CD14-positive monocyte (primary cell): ENCODE measurements around the gene NOSIP. TPM values are rescaled to one million over a fixed set of nuclear protein-coding genes. Genes with fewer than 3 reads are reported as not detected.

Experiments used
- DNase-seq, 3 donors: peaks; one replicate each; pipeline ENCODE4 v3.0.0-alpha.2; 2011 to 2022
- H2AFZ ChIP-seq: 2 replicates; pipeline ENCODE4 v1.6.0; 2012; ENCODE audit warnings: mild to moderate bottlenecking, low read depth, low read length, inconsistent platforms; ENCODE audit not compliant: insufficient read depth, poor library complexity, severe bottlenecking
- H3K27ac ChIP-seq, 2 donors: 1 replicate in 1 of 2; 2 replicates in 1 of 2; pipeline ENCODE4 v1.5.1; 2012 to 2013; ENCODE audit warnings: low read length in 2 of 2, control low read depth in 1 of 2, inconsistent platforms in 1 of 2, low read depth in 1 of 2, mild to moderate bottlenecking in 1 of 2
- H3K27me3 ChIP-seq, 2 donors: one replicate each; pipeline versions ENCODE4 v1.6.0 to v1.6.1; 2011 to 2013; ENCODE audit warnings: low read length in 2 of 2; ENCODE audit not compliant: control insufficient read depth in 2 of 2, insufficient read depth in 2 of 2
- H3K36me3 ChIP-seq, 2 donors: replicated peaks in 1 of 2; 1 replicate in 1 of 2; 2 replicates in 1 of 2; pipeline versions ENCODE4 v1.5.1 to v1.6.1; 2012 to 2013; ENCODE audit warnings: low read length in 2 of 2, control low read depth in 1 of 2, inconsistent platforms in 1 of 2, mild to moderate bottlenecking in 1 of 2; ENCODE audit not compliant: insufficient read depth in 2 of 2, control insufficient read depth in 1 of 2
- H3K4me1 ChIP-seq, 2 donors: 1 replicate in 1 of 2; 2 replicates in 1 of 2; pipeline versions ENCODE4 v1.5.1 to v1.6.1; 2012 to 2013; ENCODE audit warnings: low read length in 2 of 2, control low read depth in 1 of 2, inconsistent platforms in 1 of 2, mild to moderate bottlenecking in 1 of 2, moderate library complexity in 1 of 2; ENCODE audit not compliant: insufficient read depth in 2 of 2, control insufficient read depth in 1 of 2
- H3K4me2 ChIP-seq: replicated peaks from 2 replicates; pipeline ENCODE3; 2012; ENCODE audit warnings: low read length, moderate library complexity, mild to moderate bottlenecking; ENCODE audit not compliant: poor library complexity, severe bottlenecking; ENCODE audit errors: extremely low read depth
- H3K4me3 ChIP-seq, 3 experiments: fragments of 200-600 bp in 1 of 3; sonication (generic) in 1 of 3; replicated peaks in 1 of 3; 1 replicate in 2 of 3; 2 replicates in 1 of 3; pipeline ENCODE4 v1.5.1; 2011 to 2013; ENCODE audit warnings: low read length in 3 of 3, mild to moderate bottlenecking in 3 of 3, control low read depth in 2 of 3, low read depth in 2 of 3, inconsistent platforms in 1 of 3, moderate library complexity in 1 of 3
- H3K79me2 ChIP-seq: 2 replicates; pipeline ENCODE4 v1.6.0; 2012; ENCODE audit warnings: mild to moderate bottlenecking, control low read depth, inconsistent platforms, low read length, moderate library complexity; ENCODE audit not compliant: insufficient read depth
- H3K9ac ChIP-seq: 2 replicates; pipeline ENCODE4 v1.6.0; 2017; ENCODE audit warnings: low read length, mild to moderate bottlenecking; ENCODE audit not compliant: insufficient read depth, poor library complexity, severe bottlenecking
- H3K9me3 ChIP-seq, 2 donors: replicated peaks in 1 of 2; 1 replicate in 1 of 2; 2 replicates in 1 of 2; pipeline versions ENCODE4 v1.5.1 to v1.6.1; 2012 to 2013; ENCODE audit warnings: low read length in 2 of 2, control low read depth in 1 of 2; ENCODE audit not compliant: control insufficient read depth in 1 of 2, insufficient read depth in 1 of 2
- H4K20me1 ChIP-seq: 2 replicates; pipeline ENCODE4 v1.6.0; 2012; ENCODE audit warnings: mild to moderate bottlenecking, low read length, control low read depth, moderate library complexity; ENCODE audit not compliant: insufficient read depth
- H3K27ac Mint-ChIP-seq, 7 donors: one replicate each; pipeline ENCODE4 v1.8.0; 2020; ENCODE audit warnings: mild to moderate bottlenecking in 7 of 7, mixed read lengths in 7 of 7, moderate library complexity in 6 of 7, inconsistent platforms in 2 of 7
- H3K27me3 Mint-ChIP-seq, 3 donors: one replicate each; pipeline ENCODE4 v1.8.0; 2021 to 2022; ENCODE audit warnings: low read depth in 3 of 3, mild to moderate bottlenecking in 3 of 3, mixed read lengths in 3 of 3, moderate library complexity in 3 of 3, inconsistent platforms in 1 of 3
- H3K36me3 Mint-ChIP-seq, 2 donors: one replicate each; pipeline ENCODE4 v1.8.0; 2020; ENCODE audit warnings: mixed read lengths in 2 of 2, inconsistent platforms in 1 of 2, mild to moderate bottlenecking in 1 of 2
- H3K4me1 Mint-ChIP-seq: one replicate; pipeline ENCODE4 v1.8.0; 2020; ENCODE audit warnings: mild to moderate bottlenecking, mixed read lengths
- H3K4me3 Mint-ChIP-seq, 2 donors: one replicate each; pipeline ENCODE4 v1.8.0; 2020; ENCODE audit warnings: mild to moderate bottlenecking in 2 of 2, mixed read lengths in 2 of 2, moderate library complexity in 1 of 2
- H3K9me3 Mint-ChIP-seq, 7 donors: one replicate each; pipeline ENCODE4 v1.8.0; 2020 to 2022; ENCODE audit warnings: mixed read lengths in 7 of 7, mild to moderate bottlenecking in 6 of 7, moderate library complexity in 6 of 7, inconsistent platforms in 2 of 7
- CTCF ChIP-seq: fragments of 200-600 bp; IDR thresholded peaks from one replicate; pipeline ENCODE4 v1.8.0; 2022; ENCODE audit warnings: antibody characterized with exemption, mild to moderate bottlenecking
- WGBS: methylation state at CpG from one replicate; pipeline ENCODE4 v1.1.5; 2013; ENCODE audit warnings: missing lambda C conversion rate; ENCODE audit not compliant: insufficient coverage; 5-methylcytosine and 5-hydroxymethylcytosine counted together
- intact Hi-C, 2 donors: fragments of 100-400 bp; cut with micrococcal nuclease; formaldehyde crosslinking; loops; one replicate each; pipeline versions ENCODE4 v1.15.0 to v1.15.1; 2023
- polyA plus RNA-seq, 3 donors: library from polyadenylated mRNA; depleted of rRNA in 1 of 3; unstranded in 2 of 3; stranded (reverse) in 1 of 3; fragments of 300-500 nt in 2 of 3; fragments of >200 nt in 1 of 3; fragmentation: Illumina TruSeq in 2 of 3; gene quantifications; 1 replicate in 2 of 3; 2 replicates in 1 of 3; pipeline ENCODE4 v1.2.3, GENCODE V29; 2012 to 2021

NOSIP gene
- polyA plus RNA-seq, 3 donors: 63.4 to 120 (median 96.4) TPM

- H2AFZ ChIP-seq: peak overlapping the region; percentile 59
Observed at GRCh38 chr19:49593233-49594113, 13.1 kb upstream of the NOSIP start.

More at GRCh38 chr19:49593233-49594113, 13.1 kb upstream of the NOSIP start:
- intact Hi-C loops: loop anchor here (2.0 to 5.0 kb wide), 3 partner anchors 45 to 84 kb away; partner anchors contain the start of genes PRMT1 (in 2 of the 2), RRAS (in 1 of the 2) and SCAF1 (in 1 of the 2)
- Histone ChIP-seq H4K20me1 (peaks cover 56% of the 10 kb centered on the region), H3K4me2 (peak overlapping the region; percentile 100), H3K4me1 (peaks cover 28 to 37% of the 10 kb centered on the region in 2 donors), H3K27me3 (no peaks in the 10 kb centered on the region), H3K9me3 (no peaks in the 10 kb centered on the region), H3K9ac (peak overlapping the region; percentile 43), H3K27ac (peak overlapping the region; percentile 46 to 74), H3K36me3 (peaks cover 33 to 34% of the 10 kb centered on the region in 2 donors), H3K4me3 (peak overlapping the region; percentile 48 to 98 (median 64)), H3K79me2 (peaks cover 49% of the 10 kb centered on the region)
- WGBS: 5% methylated on average over 21 of the region's 27 CpGs
- H3K36me3 Mint-ChIP-seq: peaks cover 14 to 31% of the 10 kb centered on the region in 2 donors
- peak; percentile 84 to 89 (median 86) for DNase-seq
- H3K4me3 Mint-ChIP-seq: peak overlapping the region; percentile 80 to 86
- peaks cover 0 to 3% (median 3%) of the 10 kb centered on the region in 3 donors for H3K27me3 Mint-ChIP-seq
- H3K4me1 Mint-ChIP-seq: peaks cover 30% of the 10 kb centered on the region
- peak overlapping the region; percentile 84 to 98 (median 93) for H3K27ac Mint-ChIP-seq
- TF ChIP-seq CTCF: no peak
- no peaks in the 10 kb centered on the region for H3K9me3 Mint-ChIP-seq
